Neural cell (in vitro differentiated cells): ENCODE data around the gene DDX24. TPM values are rescaled to one million over a fixed set of nuclear protein-coding genes. Genes with fewer than 3 reads are reported as not detected.

Experiments
- H2AFZ ChIP-seq: fragments of 200-600, 300-800 bp; sonication (generic), shearing (Covaris generic); 2 replicates; pipeline ENCODE4 v1.6.0; 2014; ENCODE audit warnings: low read depth, mild to moderate bottlenecking, antibody characterized with exemption, low read length, moderate library complexity
- H3F3A ChIP-seq: fragments of 200-600 bp; shearing (Covaris generic); 2 replicates; pipeline ENCODE4 v1.6.1; 2016; ENCODE audit warnings: mild to moderate bottlenecking, moderate library complexity, mixed read lengths, antibody characterized with exemption, low read length; ENCODE audit not compliant: insufficient read depth, poor library complexity, severe bottlenecking
- H3K27ac ChIP-seq: fragments of 200-600, 300-800 bp; sonication (generic), shearing (Covaris generic); 2 replicates; pipeline ENCODE4 v1.5.1; 2014; ENCODE audit warnings: mild to moderate bottlenecking, low read length, moderate library complexity
- H3K27me3 ChIP-seq: fragments of 300-800, 200-600 bp; sonication (generic), shearing (Covaris generic); 2 replicates; pipeline ENCODE4 v1.6.0; 2014; ENCODE audit warnings: mild to moderate bottlenecking, low read depth, low read length, moderate library complexity; ENCODE audit not compliant: insufficient read depth
- H3K36me3 ChIP-seq: fragments of 300-800, 200-600 bp; sonication (generic), shearing (Covaris generic); 2 replicates; pipeline ENCODE4 v1.5.1; 2014; ENCODE audit warnings: mild to moderate bottlenecking, antibody characterized with exemption, low read length, moderate library complexity; ENCODE audit not compliant: insufficient read depth
- H3K4me2 ChIP-seq: fragments of 300-800, 200-600 bp; sonication (generic), shearing (Covaris generic); 2 replicates; pipeline ENCODE4 v1.6.0; 2014; ENCODE audit warnings: mild to moderate bottlenecking, low read length
- H3K4me3 ChIP-seq: fragments of 300-800, 200-600 bp; sonication (generic), shearing (Covaris generic); 2 replicates; pipeline ENCODE4 v1.5.1; 2014; ENCODE audit warnings: mild to moderate bottlenecking, low read length, moderate library complexity
- H3K79me2 ChIP-seq: fragments of 200-600 bp; shearing (Covaris generic); replicated peaks from 2 replicates; pipeline ENCODE4 v1.6.0; 2014; ENCODE audit warnings: mild to moderate bottlenecking, low read length, moderate library complexity; ENCODE audit not compliant: insufficient read depth
- H3K9ac ChIP-seq: fragments of 300-800, 200-600 bp; sonication (generic), shearing (Covaris generic); 2 replicates; pipeline ENCODE4 v1.6.1; 2016; ENCODE audit warnings: mild to moderate bottlenecking, low read length, mixed read lengths
- H3K9me2 ChIP-seq: fragments of 200-600 bp; shearing (Covaris generic); 2 replicates; pipeline ENCODE4 v1.6.1; 2016; ENCODE audit warnings: mild to moderate bottlenecking, low read length, mixed read lengths; ENCODE audit not compliant: insufficient read depth
- H3K9me3 ChIP-seq: fragments of 200-600, 300-800 bp; sonication (generic), shearing (Covaris generic); 2 replicates; pipeline ENCODE4 v1.6.1; 2016; ENCODE audit warnings: mild to moderate bottlenecking, mixed run types, low read length, moderate library complexity, mixed read lengths
- H4K20me1 ChIP-seq: fragments of 200-600 bp; shearing (Covaris generic); 2 replicates; pipeline ENCODE4 v1.6.1; 2016; ENCODE audit warnings: mild to moderate bottlenecking, mixed run types; ENCODE audit not compliant: insufficient read depth
- CTCF ChIP-seq: fragments of 450-650 bp; IDR thresholded peaks from 2 replicates; pipeline ENCODE4 v1.5.1; 2014; ENCODE audit warnings: antibody characterized with exemption, mild to moderate bottlenecking, moderate library complexity; ENCODE audit not compliant: poor library complexity, severe bottlenecking
- EP300 ChIP-seq: fragments of 450-650 bp; conservative IDR thresholded peaks from 2 replicates; pipeline ENCODE4 v1.6.1; 2014; ENCODE audit warnings: antibody characterized with exemption, mild to moderate bottlenecking, moderate library complexity; ENCODE audit not compliant: poor library complexity, severe bottlenecking
- EZH2 ChIP-seq: fragments of 200-600, 300-800 bp; shearing (Covaris generic), sonication (generic); IDR thresholded peaks from 2 replicates; pipeline ENCODE4 v1.6.1; 2014; ENCODE audit warnings: antibody characterized with exemption, low read length, borderline replicate concordance, mild to moderate bottlenecking; ENCODE audit not compliant: insufficient read depth, poor library complexity, severe bottlenecking
- MXI1 ChIP-seq: fragments of 450-650 bp; conservative IDR thresholded peaks from 2 replicates; pipeline ENCODE4 v1.6.1; 2014; ENCODE audit warnings: antibody characterized with exemption, mild to moderate bottlenecking; ENCODE audit not compliant: poor library complexity, severe bottlenecking
- POLR2AphosphoS5 ChIP-seq: IDR thresholded peaks from 2 replicates; pipeline ENCODE4 v1.6.1; 2012
- RAD21 ChIP-seq: fragments of 450-650 bp; conservative IDR thresholded peaks from 2 replicates; pipeline ENCODE4 v1.6.1; 2014; ENCODE audit warnings: antibody characterized with exemption, mild to moderate bottlenecking, moderate library complexity
- REST ChIP-seq: IDR thresholded peaks from 2 replicates; pipeline ENCODE4 v1.6.1; 2012; ENCODE audit warnings: borderline replicate concordance
- SMC3 ChIP-seq: fragments of 450-650 bp; conservative IDR thresholded peaks from 2 replicates; pipeline ENCODE4 v1.6.1; 2014; ENCODE audit warnings: antibody characterized with exemption, mild to moderate bottlenecking, moderate library complexity; ENCODE audit not compliant: poor library complexity
- TAF1 ChIP-seq: IDR thresholded peaks from 2 replicates; pipeline ENCODE4 v1.6.1; 2012; ENCODE audit warnings: low read depth
- polyA plus RNA-seq: library from polyadenylated mRNA; depleted of rRNA; stranded (reverse); fragments of >200 nt; gene quantifications from 2 replicates; pipeline ENCODE4 v1.2.3, GENCODE V29; 2014

DDX24 gene
- polyA plus RNA-seq, 1 donor from 2014 or later: 177 TPM

GRCh38 chr14:94042433-94043091 is 38.4 kb downstream of the DDX24 start:
- Histone ChIP-seq H3K27ac (no peak overlapping the region), H3K9me3 (no peaks in the 10 kb centered on the region), H4K20me1 (no peaks in the 10 kb centered on the region), H3F3A (no peaks in the 10 kb centered on the region), H3K79me2 (no peaks in the 10 kb centered on the region), H3K9ac (no peak overlapping the region), H3K4me2 (no peak overlapping the region), H3K4me3 (no peak overlapping the region), H2AFZ (no peak overlapping the region), H3K27me3 (no peaks in the 10 kb centered on the region), H3K9me2 (no peaks in the 10 kb centered on the region), H3K36me3 (no peaks in the 10 kb centered on the region)
- TF ChIP-seq CTCF (no peak), POLR2AphosphoS5 (peak; percentile 2)

GRCh38 chr14:94041551-94042346 is 39.3 kb downstream of the DDX24 start:
- no peaks in the 10 kb centered on the region for H3F3A ChIP-seq
- no peaks in the 10 kb centered on the region for H4K20me1 ChIP-seq
- no peaks in the 10 kb centered on the region for H3K27me3 ChIP-seq
- H3K4me3 ChIP-seq: no peak overlapping the region
- TF ChIP-seq REST (no peak), TAF1 (no peak), CTCF (no peak), MXI1 (no peak), EP300 (no peak), EZH2 (no peak), POLR2AphosphoS5 (no peak), RAD21 (no peak), SMC3 (no peak)
- H3K36me3 ChIP-seq: no peaks in the 10 kb centered on the region
- H3K4me2 ChIP-seq: no peak overlapping the region
- no peaks in the 10 kb centered on the region for H3K9me3 ChIP-seq
- H3K27ac ChIP-seq: no peak overlapping the region
- no peak overlapping the region for H2AFZ ChIP-seq
- no peak overlapping the region for H3K9ac ChIP-seq
- no peaks in the 10 kb centered on the region for H3K9me2 ChIP-seq
- H3K79me2 ChIP-seq: no peaks in the 10 kb centered on the region
